MV-4-11 (cell line): ENCODE measurements around the gene KMT2C.
"Not testable (repeated sequence)": the region's sequence is repeated elsewhere in the genome, so short reads cannot be mapped to it uniquely, and the experiment has no call there.

ENCODE experiments used
- DNase-seq: peaks from one replicate; lab custom pipeline; 2025; lab: John Stamatoyannopoulos, UW

KMT2C gene

DNA sequence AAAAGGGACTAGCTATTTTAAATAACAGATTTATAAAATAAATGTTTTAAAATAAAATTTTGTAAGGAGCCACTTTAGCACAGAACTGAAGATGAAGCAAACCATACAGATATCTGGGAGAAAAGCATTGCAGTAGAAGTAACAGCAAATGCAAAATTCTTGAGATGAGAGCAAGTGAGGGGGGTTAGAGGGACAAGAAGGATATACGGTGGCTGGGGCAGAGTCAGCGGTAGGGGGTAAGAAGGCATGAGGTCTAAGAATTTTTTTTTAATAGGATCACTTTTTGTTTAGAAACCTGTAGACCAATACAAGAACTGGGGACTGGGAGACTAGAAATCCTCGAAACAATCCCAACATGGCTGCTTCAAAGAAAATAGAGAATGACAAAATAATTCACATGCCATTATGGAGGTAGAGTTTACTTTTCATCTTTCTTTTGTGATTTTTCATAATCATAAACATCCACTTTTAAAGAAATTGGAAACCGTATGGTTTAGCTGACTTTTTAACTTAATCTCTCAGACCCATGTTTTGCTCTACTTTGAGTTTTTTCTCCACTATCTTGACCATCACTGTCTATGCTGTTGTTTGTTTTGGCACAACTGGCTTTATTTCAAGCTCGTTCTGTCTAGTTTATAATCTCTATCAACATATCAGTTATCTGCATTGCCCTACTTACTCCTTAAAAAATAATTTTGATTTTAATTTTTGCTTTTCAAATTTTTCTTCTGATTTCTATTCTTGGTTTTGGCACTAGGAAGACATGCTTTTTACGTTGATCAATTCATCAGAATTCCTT is 73.5 kb downstream of the KMT2C start:
- DNase-seq, result no peak

DNA sequence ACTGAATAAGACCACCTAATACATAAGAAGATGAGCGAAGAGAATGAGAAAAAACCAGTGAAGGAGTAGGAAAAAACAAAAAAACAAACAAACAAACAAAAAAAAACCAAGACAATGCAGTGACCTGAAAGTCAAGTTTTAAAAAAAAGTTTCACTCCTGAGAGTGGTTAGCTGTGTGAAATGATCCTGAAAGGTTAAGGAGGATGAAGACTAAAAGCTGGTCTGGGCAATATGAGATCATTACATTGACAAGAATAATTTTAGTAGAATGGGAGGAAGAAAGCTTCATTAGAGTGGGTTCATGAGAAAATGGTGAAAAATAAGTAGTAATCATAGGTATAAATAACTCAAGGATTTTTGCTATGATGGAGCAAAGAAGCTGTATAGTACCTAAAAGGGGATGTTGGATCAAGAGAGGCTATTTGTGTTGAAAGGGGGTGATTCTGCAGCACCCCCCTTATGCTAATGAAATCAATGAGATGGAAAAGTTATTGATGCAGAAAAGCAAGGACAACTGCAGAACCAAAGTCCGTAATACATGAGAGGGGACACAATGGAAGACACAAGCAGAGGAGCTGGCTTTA is 80.2 kb downstream of the KMT2C start:
- DNase-seq, result no peak

DNA sequence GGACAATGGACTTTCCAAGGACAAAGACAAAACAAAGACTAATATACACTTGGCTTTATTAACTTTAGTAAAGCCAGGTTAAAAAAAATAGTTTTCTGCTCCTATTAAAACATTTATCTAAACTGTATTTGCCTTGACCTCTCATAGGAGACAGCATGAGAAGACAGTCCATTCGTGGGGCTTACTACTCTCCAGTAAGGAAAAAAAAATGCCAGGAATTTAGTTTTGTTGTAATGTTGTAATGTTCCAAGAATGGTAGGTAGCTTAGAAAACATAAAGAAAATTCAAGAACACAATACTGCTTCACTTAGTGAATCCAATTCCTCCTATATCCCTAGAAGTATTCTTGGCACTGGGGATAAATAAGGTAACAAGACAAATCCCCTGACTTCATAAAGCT is 81.7 kb downstream of the KMT2C start:
- DNase-seq, result no peak

DNA sequence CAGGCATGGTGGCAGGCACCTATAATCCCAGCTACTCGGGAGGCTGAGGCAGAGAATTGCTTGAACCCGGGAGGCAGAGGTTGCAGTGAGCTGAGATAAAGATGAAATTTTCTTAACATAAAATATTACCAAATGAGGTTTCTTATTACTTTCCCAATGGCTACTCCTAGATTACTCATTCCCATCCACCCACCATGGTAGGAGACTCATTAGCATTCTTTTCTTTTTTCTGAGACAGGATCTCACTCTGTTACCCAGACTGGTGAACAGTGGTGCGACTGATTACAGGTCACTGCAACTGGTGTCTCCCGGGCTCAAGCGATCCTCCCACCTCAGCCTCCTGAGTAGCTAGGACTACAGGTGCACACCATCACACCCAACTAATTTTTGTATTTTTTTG is 82.5 kb downstream of the KMT2C start:
- DNase-seq, result not testable (repeated sequence)

DNA sequence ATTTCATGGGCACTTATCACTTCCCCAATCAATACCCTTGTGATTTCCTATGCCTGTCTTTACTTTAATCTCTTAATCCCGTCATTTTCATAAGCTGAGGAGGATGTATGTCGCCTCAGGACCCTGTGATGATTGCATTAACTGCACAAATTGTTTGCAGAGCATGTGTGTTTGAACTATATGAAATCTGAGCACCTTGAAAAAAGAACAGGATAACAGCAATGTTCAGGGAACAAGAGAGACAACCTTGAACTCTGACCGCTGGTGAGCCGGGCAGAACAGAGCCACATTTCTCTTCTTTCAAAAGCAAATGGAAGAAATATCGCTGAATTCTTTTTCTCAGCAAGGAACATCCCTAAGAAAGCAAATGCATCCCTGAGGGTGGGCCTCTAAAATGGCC is 84.1 kb downstream of the KMT2C start:
- not testable (repeated sequence) for DNase-seq

DNA sequence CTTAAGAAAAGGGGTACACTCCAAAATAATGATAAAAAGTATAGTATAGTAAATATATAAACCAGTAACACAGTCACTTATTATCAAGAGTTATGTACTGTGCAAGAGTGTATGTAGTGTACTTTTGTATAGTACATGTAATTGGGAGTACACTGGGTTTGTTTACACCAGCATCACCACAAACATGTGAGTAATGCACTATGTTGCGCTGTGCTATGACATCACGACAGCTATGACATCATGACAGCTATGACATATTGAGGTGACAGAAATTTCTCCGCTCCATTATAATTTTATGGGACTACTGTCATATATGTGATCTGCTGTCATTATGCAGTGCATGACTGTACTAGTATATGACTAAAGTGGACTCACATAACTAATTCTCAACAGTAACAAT is 84.6 kb downstream of the KMT2C start:
- DNase-seq, result no peak

DNA sequence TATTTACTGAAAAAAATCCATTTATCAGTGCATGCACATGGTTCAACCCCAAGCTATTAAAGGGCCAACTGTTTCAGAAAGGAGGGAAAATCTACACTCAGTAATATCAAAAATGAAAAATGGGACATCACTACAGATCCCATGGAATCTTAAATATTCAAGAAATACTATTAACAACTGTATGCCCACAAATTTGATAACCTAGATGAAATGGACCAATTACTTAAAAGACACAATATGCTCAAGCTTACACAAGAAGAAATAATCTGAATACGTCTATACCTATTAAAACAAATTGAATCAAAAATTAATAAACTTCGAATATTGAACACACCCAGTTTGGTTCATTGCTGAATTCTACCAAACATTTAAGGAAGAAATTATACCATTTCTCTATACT is 87.9 kb downstream of the KMT2C start:
- no peak for DNase-seq

DNA sequence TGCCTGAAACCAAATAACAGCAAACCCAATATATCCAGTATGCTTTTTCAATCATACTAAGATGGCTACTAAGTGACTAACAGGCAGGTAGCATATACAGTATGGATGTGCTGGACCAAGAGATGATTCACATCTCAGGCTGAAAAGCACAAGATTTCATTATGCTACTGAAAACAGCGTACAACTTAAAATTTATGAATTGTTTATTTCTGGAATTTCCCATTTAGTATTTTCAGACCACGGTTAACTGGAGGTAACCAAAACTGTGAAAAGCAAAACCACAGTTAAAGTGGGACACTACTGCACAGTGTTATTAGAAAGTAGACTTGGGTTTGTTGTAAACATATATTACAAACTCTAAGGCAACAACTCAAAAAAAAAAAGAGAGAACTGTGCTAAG is 91.5 kb downstream of the KMT2C start:
- DNase-seq, result no peak

DNA sequence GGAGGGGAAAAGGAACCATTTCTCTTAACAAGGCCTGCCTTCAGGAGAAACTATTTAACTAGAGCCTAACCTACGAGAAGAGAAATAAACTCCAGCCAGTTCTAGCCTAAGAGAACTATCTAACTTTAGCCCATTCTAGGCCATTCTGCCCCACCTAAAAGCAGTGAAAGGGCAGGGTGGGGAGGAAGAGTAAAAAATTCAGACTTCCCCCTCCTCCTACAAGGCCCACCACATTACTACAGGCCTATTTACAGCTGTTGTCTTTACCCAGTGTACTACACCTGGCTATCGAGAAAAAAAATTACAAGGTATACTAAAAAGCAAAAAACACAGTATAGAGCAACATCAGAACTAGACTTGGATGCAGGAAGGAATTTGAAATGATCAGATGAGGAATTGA is 93.0 kb downstream of the KMT2C start:
- DNase-seq, result no peak

DNA sequence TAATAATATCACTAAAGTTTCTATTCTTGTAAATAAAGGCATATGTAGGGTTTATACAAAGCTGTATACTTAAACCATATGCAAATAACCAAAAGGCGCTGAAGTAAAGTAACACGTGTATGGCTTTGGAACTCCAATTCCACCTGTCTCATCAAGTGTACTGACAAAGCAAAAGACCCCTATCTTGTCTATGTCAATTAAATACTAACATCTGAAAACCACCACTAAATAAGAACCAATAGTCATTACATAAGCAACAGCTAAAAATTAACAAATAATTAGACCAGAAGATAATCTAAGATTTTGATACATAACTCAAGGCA is 93.9 kb downstream of the KMT2C start:
- no peak for DNase-seq

DNA sequence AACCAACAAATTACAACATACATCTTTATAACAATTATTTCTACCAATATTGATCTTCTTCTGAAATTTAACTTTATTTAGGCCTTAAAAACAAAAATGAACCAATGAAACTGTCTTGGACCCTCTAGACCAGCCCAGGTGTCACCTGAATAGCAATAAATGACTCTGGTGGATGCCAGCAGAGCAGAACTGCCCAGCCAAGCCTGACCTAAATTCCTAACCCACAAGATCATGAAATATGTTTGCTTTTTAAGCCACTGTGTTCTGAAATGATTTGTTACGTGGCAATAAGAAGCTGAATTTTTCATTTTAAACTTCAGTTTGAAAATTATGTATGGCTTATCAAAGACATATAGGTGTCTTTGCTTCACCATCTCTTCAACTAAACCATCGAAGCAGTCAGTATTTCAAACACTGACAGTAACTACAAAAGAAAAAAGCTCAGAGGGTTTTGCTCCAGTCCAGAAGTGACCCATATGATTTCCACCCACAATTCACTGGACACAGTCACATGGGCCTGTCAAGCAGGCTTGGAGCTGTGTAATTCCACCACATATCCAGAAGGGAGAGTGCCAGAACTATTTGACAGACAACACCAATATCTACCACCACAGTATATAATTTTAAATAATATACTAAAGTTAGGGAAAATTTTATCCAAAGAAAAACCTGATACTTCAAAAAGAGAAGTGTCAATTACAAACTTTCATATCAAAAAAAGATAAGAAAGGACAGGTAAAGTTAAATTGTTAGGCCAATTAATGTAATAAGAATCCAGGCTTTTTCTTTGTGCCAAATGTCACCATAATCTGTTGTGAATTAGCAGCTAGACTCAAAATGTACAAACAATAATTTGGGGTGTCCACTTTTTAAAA is 94.5 kb downstream of the KMT2C start:
- peak; percentile 22 for DNase-seq

DNA sequence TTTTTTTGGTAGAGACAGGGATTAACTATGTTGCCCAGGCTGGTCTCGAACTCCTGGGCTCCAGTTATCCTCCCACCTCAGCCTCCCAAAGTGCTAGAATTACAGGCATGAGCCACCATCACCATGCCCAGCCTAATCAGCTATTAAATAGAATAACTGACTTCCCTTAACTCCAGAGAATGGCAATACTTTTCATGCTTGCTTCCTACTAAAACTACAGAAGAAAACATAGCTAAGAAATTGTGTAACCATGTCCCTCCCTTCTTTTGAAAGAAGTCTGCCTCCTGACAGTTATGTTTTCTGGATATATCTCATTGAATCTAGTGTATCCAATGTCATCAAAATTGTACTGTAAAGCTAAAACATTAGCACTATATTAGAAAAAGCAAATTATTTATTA is 95.6 kb downstream of the KMT2C start:
- no peak for DNase-seq

DNA sequence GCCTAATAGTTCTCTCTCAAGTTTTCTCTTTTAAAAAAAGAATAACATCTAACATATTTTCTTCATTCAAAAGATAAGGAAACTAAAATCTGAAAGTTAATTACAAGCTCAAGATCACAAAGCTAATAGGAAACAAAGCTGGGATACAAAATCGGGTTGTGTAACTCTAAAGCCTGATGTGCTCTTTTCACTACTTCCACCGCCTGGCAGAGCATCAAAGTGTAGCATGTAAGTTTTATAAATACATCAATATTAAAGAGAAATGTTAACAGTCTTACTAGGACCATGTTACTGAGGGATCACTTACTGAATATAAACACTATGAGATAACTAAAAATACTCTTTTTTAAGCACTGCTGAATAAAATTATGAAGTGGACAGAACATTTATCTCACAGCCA is 97.2 kb downstream of the KMT2C start:
- DNase-seq, result no peak

DNA sequence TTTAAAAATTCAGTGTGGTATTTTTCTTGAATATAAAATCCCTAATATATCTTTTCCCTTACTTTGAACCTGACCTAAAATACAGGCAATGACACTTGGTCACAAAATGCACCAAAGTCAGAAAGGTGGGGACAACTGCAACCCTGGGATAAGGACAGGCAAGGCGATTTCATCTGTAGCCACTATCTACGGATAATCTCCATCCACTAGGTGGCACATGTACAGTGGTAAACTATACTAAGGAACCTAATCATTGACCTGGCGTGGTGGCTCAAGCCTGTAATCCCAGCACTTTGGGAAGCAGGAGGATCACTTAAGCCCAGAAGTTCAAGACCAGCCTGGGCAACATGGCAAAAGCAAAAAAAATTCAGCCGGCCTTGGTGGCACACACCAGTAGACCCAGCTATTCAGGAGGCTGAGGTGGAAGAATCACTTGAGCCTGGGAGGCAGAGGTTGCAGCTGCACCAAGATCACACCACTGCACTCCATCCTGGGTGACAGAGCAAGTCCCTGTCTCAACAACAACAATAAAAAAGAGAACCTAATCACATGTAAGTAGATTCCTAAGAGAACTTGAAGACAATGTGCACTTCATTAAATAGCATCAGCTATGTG is 98.9 kb downstream of the KMT2C start:
- peak; percentile 42 for DNase-seq

DNA sequence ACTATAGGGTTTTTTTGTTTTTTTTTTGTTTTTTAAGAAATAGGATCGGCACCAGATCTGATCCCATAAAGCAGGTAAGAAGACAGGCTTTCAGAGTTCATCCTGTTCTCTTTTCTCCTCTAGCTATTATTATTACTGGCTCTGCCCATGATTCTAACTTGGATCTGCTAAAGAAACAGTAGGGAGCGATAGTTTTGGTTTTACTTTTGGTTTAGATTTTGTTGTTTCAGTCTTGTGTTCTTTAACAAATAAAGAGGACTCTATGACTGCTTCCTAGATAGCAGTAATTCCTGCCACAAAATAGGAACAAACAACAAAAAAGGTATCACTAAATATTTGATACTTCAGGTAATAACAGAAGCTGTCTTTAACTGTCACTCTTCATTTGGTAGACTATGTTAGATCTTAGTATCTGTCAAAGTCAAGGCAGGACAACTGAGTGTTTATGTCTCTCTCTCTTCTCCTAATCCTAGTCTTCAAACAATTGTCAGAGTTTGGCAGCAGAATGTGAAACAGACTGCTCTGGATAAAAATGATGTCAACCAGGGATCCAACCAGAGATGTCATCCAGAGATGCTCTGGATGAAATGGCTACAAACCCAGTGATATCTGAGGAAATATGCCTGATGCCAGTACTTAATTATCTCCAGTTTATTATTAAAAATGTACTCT is 99.8 kb downstream of the KMT2C start:
- DNase-seq, result no peak

DNA sequence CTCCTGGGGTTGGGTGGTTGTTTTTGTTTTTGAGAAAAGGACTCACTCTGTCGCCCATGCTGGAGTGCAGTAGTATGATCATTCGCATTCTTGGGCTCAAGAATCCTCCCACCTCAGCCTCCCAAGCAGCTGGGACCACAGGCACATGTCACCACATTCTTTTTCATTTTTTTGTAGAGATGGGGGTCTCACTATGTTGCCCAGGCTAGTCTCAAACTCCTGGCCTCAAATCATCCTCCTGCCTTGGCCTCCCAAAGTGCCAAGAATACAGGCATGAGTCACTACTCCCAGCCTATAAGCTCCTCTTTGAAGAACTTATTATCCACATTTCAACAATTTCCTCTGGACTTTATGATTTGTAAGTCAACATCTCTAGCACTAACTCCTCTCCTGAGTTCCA is 102.7 kb downstream of the KMT2C start:
- DNase-seq, result peak; percentile 9

DNA sequence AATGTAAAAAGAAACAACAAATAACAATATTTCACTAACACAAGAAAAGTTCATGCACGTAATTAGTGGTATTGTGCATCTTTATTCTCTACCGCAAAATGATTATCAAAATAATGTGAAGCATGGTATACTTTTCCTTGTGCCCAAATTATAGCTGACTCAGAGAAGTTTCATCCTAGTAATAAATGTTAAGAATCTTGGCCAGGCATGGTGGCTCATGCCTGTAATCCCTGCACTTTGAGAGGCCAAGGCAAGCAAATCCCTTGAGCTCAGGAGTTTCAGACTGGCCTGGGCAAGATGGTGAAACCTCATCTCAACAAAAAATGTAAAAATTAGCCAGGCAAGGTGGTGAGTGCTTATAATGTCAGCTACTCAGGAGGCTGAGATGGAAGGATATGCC is 105.0 kb downstream of the KMT2C start:
- no peak for DNase-seq

DNA sequence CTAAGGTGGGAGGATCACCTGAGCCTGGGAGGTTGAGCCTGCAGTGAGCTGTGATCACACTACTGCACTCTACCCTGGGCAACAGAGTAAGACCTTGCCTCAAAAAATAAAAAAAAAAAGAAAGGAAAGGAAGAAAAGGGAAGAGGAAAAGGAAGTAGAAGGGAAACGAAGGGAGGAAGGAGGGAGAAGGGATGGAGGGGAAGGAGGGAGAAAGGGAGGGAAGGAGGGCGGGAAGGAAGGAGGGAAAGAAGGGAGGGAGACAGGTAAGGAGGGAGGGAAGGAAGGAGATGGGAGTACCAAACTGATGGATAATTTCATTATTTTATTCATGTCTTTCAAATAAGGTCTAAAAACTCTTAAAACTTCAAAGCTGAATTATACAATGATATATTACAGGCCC is 106.3 kb downstream of the KMT2C start:
- no peak for DNase-seq

DNA sequence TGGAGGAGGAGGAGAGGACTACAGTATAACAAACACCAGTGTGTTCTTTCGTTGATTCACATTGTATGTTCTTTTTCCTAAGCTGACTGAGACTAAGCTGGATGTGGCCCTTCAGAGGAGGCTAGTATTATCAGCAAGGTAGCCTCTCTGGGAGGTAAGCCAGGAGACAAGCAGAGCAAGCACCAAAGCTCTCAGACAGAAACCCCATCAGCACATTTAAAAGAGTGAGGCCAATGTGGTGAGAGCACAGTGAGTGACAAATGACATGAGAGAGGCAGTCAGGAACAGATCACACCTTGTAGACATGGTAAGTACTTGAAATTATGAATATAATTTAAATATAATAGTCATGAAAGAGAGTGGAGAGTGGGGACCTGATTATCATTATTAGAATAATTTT is 107.6 kb downstream of the KMT2C start:
- DNase-seq, result no peak

DNA sequence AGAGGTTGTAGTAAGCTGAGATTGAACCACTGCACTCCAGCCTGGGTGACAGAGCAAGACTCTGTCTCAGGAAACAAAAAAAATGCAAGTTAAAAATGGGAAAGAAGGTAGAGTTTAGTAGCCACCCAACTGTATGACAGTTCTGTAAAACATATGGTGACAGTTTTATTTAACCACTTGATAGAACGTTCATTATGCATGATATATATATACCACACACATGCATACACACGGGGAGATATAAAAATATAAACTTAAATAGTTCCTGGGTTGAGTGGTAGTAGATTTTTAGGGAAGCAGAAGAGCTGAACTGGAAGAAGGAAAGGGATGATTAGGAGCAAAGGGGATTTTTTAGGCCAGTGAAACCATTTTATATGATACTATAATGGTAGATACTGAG is 120.0 kb downstream of the KMT2C start:
- no peak for DNase-seq

DNA sequence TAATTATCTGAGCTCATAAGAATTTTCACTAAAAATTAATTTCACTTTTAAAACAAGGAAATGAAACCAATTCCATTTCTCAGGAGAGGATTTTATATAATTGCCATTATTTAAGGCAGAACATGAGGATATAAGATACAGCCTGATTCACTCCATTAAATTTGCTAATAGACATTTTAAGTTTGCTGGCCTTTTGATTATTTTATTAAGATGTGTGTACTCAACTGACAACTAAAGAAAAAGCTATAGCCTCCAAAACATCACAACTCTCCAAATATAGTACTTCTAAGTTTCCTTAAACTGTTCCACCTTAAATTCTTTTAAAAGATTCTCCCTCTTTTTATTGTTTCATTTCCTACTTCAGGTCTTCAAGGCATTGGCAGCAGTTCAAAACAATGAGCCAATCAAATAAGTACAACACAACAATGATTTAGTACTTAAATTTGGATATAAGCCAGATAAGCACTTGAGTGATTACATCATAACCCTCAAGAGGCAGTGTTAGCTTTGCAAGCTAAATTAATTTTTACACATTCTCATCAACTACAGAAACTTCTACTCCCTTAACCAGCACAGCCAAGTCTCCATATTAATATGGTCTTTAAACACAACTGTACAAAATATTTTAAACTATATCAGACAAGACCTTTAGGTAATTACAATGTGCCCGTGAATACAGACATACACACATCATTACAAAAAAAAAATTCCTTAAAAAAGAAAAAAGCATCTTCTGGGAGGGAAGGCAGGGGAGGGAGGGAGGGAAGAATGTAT is 121.8 kb downstream of the KMT2C start:
- peak; percentile 97 for DNase-seq
